COLO668 (cell line): Measurements from ENCODE around the gene RBCK1.
"Not testable (repeated sequence)": the region's sequence is repeated elsewhere in the genome, so short reads cannot be mapped to it uniquely, and the experiment has no call there.

Source experiments
- DNase-seq: peaks from one replicate; lab custom pipeline; 2025; ENCODE audit not compliant: unreplicated experiment; lab: John Stamatoyannopoulos, UW

Gene RBCK1

DNA sequence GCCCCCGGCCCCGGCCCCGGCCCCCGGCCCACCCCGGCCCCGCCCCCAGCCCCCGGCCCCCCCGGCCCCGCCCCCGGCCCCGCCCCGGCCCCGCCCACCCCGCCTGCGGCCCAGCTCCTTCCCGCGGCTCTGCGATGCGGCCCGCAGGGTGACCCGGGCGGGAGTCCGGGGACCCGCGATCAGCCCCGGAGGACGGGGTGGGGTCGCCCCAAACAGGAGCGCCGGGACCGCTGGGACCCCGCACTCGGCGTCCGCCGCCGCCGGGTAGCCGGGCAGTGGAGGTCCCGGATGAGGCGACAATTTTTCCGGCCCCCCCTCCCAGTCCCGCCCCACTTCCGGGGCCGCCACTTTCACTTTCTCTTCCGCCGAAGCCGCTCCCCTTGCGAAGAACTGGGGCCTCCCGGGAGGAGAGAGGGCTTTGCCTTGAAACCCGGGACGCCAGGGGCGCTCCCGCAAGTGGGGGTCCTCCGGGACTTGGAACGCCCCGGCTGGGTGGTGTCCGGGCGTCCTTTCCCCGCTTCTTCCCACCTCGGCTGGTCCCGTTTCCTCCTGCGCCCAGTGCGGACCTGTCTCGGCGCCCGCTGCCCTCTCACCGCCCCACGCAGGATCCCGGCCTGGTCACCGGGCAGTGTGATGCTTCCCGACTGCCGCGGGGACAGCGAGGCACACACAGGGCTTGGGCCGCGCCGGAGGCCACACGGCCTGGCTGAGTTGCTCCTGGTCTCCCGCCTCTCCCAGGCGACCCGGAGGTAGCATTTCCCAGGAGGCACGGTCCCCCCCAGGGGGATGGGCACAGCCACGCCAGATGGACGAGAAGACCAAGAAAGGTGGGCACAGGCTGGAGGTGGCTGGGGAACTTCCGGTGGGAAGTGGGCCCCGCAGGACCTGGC, at the start of gene RBCK1:
Gene RBCK1 (plus strand): TSS at position 347 of the 890 bp plus-strand sequence. CDS start 459 bp downstream, at position 806.
- DNase-seq, result peak; percentile 85

- DNase-seq, result no peak
Measured at GRCh38 chr20:358891-359555, 49.1 kb upstream of the RBCK1 start.

- DNase-seq, result peak; percentile 42
Measured at GRCh38 chr20:361561-361960, 46.5 kb upstream of the RBCK1 start.

GRCh38 chr20:362271-363254, 45.5 kb upstream of the RBCK1 start:
- DNase-seq, result peak; percentile 93

DNA sequence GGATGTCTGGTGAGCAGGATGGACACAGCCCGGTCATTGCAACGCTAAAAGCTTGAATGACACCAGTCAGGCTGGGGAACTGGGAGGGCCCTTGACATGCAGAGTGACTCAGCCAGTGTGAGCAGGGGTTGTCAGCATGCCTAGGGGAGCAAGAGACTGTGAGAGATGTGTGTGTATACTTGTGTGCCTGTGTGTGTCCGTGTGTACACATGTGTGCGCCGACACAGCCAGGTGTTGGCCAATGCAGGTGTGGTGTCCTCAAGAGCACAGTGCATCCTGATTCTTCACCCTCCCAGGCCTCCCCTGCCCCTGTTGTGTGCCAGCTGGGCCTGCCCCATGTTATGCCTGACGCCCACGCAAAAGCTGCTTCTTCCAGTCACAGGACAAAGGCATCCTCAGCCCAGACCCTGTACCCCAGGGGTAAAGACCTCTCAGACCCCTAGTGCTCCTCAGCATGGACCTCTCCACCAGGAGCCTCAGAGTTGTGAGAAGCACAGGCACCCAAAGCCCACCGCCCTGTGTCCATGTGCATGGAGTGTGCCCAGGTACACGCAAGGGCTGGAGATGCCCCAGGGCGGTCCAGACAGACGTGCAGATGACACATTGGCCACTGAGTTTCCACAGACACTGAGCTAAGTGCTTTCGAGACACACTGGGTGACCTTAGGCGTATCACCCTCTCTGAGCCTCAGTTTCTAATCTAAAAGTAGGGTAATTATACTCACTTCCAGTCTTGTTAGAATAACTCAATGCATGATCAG, 44.6 kb upstream of the RBCK1 start:
- DNase-seq, result no peak

DNA sequence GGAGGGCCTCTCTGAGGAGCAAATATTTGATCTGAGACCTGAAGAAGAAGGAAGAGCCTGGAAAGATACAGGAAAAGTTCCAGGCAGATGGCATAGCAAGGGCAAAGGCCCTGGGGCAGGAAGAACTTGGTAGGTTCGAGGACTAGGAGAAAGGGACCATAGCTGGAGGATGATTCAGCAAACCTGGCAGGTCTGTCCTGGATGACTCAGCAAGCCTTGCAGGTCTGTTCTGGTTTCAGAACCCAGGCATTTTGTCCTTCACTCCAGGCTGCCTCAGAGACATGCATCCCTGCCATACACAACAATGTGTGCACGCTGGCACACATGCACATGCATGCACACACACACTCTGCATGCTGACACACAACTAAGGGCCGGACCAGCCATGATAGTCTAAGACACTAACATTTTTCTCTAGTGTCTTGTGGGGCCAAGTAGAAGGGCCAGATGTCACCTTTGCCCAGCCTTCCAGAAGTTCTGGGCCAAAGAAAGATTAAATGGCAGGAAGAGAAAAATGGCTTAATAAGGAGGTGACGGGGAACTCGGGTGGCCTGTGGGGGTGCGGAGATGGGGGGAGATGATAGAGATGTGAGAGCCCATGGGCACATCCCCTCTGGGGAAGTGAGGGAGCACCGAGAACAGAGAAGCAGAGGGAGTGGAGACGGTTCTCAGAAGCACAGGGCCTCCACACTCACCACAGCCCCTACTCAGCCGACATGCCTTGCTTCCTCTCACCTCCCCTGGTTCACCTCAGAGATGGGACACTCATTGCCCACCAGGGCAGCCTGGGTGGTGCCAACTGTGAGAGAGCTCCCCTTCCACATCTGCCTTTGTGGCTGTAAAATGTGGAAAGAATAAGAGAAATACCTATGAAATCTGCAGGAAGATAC, 42.9 kb upstream of the RBCK1 start:
- no peak for DNase-seq

GRCh38 chr20:366041-366718, 41.9 kb upstream of the RBCK1 start:
- DNase-seq, result no peak

DNA sequence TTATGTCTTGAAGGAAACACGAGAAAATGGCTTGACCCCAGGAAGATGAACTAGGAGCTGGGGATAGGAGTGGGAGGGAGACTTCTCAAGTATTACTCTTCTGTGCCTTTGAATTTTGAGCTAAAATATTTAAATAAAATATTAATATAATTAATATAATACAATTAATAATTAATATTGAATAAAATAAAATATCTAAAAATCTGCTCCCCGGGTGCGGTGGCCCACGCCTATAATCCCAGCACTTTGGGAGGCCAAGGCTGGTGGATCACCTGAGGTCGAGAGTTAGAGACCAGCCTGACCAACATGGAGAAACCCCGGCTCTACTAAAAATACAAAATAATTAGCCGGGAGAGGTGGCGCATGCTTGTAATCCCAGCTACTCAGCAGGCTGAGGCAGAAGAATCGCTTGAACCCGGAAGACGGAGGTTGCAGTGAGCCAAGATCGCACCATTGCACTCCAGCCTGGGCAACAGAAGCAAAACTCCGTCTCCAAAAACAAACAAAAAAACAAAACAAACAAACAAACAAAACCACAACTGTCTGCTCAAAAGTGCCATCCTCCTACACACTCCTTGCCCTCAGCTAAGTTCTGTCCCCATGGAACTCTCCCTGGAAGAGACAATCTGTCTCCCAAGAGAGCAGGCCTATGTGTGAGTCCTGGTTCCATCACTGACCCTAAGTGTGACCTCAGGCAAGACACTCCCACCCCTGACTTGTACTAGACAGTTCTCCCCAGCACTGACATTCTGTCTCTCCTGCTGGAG, 41.2 kb upstream of the RBCK1 start:
- no peak for DNase-seq

- DNase-seq, result no peak
Measured at GRCh38 chr20:367486-367887, 40.6 kb upstream of the RBCK1 start.

DNA sequence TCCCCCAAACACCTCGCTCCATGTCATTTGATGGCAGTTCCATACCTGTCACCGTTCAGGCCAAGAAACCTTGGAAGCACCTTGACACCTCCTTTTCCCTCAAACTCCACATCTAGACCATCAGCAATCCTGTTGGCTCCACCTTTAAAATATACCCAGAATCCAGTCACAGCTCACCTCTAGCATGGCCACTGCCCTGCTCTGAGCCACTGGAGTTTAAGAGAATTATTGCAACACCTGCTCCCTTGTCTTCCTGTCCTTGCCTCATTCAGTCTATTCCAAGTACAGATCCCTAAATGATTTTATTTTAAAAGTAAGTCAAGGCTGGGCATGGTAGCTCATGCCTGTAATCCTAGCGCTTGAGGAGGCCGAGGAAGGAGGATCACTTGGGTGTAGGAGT, 39.2 kb upstream of the RBCK1 start:
- DNase-seq, result no peak

GRCh38 chr20:370151-370600, 37.9 kb upstream of the RBCK1 start:
- DNase-seq, result no peak

DNA sequence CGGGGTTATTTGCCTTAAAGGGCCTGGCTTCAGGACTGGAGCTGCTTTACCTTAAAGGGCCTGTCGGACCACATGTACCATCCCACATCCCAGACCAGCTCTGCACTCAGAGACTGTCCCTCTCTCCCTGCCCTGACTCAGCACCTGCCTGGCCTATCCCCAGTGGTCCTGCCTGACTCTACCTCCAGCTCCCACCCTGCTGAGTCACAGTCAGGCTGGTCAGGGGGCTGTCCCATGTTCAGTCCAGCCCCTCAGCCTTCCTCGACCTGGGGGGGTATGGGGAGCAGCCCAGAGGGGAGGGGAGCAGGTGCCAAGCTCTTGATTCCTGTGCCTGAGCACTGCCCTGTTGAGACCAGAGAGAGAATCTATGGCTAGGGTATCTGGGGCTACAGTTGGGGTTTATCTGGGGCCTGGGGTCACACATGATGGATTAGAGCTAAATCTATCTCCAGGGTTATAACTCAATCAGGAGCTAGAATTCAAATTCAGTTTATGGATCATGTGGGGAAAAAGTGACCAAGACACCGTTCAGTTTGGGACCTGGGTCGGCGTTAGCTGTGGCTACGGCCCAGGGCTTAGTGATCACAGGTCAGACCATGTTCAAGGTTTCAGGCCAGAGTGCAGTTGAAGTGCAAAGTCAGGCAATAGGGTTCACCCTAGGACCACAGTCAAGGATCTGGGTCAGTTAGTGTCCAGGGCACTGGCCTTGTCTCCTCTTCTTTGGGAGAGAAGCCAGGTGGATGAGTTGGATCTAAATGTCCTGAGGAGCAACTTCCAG, 36.9 kb upstream of the RBCK1 start:
- DNase-seq, result no peak

- no peak for DNase-seq
Measured at GRCh38 chr20:371755-372542, 36.1 kb upstream of the RBCK1 start.

GRCh38 chr20:372543-373082, 35.5 kb upstream of the RBCK1 start:
- DNase-seq, result not testable (repeated sequence)

GRCh38 chr20:373171-373890, 34.8 kb upstream of the RBCK1 start:
- DNase-seq, result no peak
